ENCODE results near the gene L3MBTL1. TPM values are rescaled to one million over a fixed set of nuclear protein-coding genes. Genes with fewer than 3 reads are reported as not detected.

Gene L3MBTL1
- total RNA-seq, 1 donor from 2014 or later: 10.5 TPM

DNA sequence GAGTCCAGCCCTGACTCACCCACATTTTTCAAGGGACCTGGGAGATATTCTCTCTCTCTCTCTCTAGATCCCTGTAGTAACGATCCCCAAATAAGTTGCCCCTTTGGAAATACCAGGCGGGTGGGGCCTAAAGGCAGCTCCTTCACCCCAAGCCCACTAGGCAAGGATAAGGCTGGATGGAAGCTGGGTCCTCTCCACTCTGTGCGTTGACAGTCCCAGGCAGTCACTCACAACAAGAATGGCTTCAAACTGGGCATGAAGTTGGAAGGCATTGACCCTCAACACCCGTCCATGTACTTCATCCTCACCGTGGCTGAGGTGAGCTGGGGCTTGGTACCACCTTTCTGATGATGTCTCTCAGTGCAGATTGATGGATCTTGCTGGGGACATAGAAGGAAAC is 21.6 kb downstream of the L3MBTL1 start:
- Histone ChIP-seq H3K27me3 (ENCODE audit: low read depth) (no peaks in the 10 kb centered on the region), H3K36me3 (no peaks in the 10 kb centered on the region), H3K4me3 (no peak overlapping the region), H3K9me3 (no peaks in the 10 kb centered on the region), H3K4me1 (no peaks in the 10 kb centered on the region), H3K27ac (no peak overlapping the region)
- DNase-seq (no peak), ATAC-seq (no peak)
- TF ChIP-seq, protein P1, sequence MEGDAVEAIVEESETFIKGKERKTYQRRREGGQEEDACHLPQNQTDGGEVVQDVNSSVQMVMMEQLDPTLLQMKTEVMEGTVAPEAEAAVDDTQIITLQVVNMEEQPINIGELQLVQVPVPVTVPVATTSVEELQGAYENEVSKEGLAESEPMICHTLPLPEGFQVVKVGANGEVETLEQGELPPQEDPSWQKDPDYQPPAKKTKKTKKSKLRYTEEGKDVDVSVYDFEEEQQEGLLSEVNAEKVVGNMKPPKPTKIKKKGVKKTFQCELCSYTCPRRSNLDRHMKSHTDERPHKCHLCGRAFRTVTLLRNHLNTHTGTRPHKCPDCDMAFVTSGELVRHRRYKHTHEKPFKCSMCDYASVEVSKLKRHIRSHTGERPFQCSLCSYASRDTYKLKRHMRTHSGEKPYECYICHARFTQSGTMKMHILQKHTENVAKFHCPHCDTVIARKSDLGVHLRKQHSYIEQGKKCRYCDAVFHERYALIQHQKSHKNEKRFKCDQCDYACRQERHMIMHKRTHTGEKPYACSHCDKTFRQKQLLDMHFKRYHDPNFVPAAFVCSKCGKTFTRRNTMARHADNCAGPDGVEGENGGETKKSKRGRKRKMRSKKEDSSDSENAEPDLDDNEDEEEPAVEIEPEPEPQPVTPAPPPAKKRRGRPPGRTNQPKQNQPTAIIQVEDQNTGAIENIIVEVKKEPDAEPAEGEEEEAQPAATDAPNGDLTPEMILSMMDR (IDR thresholded peaks at IDR 0.05): no peak
- intact Hi-C loops (cut with DNase I): no loop called here

DNA sequence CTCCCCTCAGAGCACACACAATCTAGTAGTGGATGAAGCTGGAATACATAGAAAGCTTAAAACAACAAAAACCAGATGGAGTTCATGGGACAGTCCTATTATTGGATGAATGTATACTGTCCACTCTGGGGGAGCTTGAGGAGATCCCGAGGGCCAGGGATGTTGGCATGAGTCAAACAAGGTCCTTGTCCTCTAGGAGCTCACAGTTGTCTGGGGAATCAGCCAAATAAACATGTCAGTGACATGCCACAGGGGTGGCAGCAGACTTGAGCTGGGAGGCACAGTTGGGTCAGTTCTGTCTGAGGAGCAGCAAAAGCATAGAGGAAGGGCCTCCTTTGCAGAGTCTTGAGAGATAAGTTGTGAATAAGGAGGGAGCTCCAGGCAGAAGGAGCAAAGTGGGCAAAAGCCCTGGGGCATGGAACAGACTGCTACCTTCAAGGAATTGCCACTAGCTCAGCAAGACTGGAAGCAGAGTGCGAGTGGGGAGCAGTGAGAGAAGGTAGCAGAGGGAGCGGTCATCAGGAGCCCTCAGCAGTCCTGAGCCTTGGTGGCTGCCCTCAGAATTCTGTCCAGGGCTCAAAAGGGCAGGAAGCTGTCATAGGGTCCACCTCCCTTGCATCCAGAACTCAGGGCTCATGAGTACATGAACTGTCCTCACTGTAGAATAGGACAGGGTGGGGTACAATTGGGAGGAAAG is 22.1 kb downstream of the L3MBTL1 start:
- Histone ChIP-seq H3K27ac (no peak overlapping the region), H3K9me3 (no peaks in the 10 kb centered on the region), H3K36me3 (no peaks in the 10 kb centered on the region), H3K4me3 (no peak overlapping the region), H3K4me1 (no peaks in the 10 kb centered on the region), H3K27me3 (ENCODE audit: low read depth) (no peaks in the 10 kb centered on the region)
- TF ChIP-seq, protein P1 (IDR thresholded peaks at IDR 0.05): no peak
- DNase-seq (no peak), ATAC-seq (no peak)
- intact Hi-C loops (cut with DNase I): no loop called here

DNA sequence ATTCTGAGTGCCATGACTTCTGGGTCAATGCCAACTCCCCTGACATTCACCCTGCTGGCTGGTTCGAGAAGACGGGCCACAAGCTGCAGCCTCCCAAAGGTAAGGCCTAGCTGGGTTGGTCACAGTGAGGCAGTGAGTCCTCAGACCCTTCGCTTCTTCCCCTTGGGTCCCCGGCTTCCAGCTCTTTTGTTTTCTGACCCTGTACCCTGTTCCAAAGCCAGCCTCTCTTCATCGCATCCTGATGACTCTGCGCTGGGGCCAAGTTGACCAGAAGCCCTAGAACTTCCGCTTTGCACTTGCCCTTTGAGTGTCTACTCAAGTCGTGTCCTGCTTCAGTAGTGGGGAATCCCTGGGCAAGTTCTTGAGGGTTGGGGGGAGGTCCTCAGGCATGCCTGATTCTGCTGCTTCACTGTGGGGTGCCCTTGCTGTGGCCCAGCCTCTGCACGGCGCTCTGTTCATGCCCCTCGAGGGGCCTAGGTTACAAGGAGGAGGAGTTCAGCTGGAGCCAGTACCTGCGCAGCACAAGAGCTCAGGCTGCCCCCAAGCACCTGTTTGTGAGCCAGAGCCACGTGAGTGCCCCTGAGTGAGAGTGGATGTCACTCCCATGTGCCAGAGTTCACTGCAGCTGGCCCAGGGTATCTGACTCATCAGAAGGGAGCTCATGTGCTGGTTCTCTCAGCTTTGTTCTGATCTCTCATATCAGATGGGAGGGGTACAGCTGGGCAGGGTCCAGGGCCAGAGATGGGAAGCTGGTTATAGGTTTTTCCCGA is 23.0 kb downstream of the L3MBTL1 start:
- Histone ChIP-seq H3K9me3 (no peaks in the 10 kb centered on the region), H3K4me1 (no peaks in the 10 kb centered on the region), H3K4me3 (no peak overlapping the region), H3K27ac (no peak overlapping the region), H3K36me3 (peaks cover 4% of the 10 kb centered on the region), H3K27me3 (ENCODE audit: low read depth) (no peaks in the 10 kb centered on the region)
- DNase-seq: no peak
- ATAC-seq: no peak
- intact Hi-C loops (cut with DNase I): no loop called here
- TF ChIP-seq, protein P1 (IDR thresholded peaks at IDR 0.05): no peak

DNA sequence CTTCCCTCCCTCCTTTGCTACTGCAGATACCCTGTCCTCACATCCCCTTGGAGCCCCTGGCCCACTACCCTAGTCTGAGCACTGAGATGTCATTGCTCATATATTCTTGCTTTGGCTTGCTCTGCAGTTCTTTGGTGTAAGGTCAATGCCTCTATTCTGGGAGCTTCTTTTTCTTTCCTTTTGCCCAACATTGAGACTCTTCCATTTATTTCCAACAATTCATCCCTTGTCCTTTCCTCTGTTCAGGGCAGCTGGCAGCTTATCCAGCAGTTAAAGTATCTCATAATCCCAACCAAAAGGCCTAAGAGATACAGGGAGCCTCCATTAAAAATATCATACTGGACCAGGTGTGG is 23.6 kb downstream of the L3MBTL1 start:
- ATAC-seq (no peak), DNase-seq (no peak)
- Histone ChIP-seq H3K4me1 (no peaks in the 10 kb centered on the region), H3K36me3 (peaks cover 8% of the 10 kb centered on the region), H3K27me3 (ENCODE audit: low read depth) (no peaks in the 10 kb centered on the region), H3K4me3 (no peak overlapping the region), H3K27ac (no peak overlapping the region), H3K9me3 (no peaks in the 10 kb centered on the region)
- intact Hi-C loops (cut with DNase I): no loop called here
- TF ChIP-seq, protein P1 (IDR thresholded peaks at IDR 0.05): no peak

DNA sequence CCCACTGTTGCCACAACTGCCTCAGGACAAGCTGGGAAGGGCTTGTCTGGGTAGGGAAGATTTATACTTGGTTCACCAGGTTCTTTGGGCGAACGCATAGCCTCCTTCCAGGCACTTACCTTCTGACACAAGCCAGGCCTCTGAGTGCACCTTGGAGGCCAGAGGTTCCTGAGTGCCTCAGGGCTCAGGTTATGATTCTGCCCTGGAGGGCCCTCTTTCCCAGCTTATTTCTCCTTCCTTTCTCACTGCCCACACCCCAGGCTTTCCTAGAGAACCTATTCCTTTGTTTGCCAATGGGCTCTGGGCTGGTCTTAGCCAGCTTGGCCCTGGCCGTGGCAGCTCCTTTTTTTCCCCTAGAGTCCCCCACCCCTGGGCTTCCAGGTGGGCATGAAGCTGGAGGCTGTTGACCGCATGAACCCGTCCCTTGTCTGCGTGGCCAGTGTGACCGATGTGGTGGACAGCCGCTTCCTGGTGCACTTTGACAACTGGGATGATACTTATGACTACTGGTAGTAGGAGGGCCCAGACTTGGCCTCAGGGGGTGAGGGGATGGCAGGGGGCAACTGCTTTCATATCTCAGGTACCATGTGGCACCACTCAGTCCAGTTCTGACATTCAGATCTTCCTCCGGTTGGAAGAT is 25.0 kb downstream of the L3MBTL1 start:
- TF ChIP-seq, protein P1 (IDR thresholded peaks at IDR 0.05): no peak
- Histone ChIP-seq H3K27ac (no peak overlapping the region), H3K27me3 (ENCODE audit: low read depth) (no peaks in the 10 kb centered on the region), H3K4me1 (no peaks in the 10 kb centered on the region), H3K36me3 (peaks cover 22% of the 10 kb centered on the region), H3K9me3 (no peaks in the 10 kb centered on the region), H3K4me3 (no peak overlapping the region)
- intact Hi-C loops (cut with DNase I): no loop called here
- ATAC-seq: no peak
- DNase-seq: no peak

Measured in lower lobe of right lung (tissue), 2 donors.